PC-9 (cell line): ENCODE data around the gene YPEL3.

ENCODE experiments used
- EZH2 ChIP-seq: fragments of 200-600 bp; sonication (generic); IDR thresholded peaks from 2 replicates; pipeline ENCODE4 v1.8.0; 2017; ENCODE audit warnings: antibody characterized with exemption, low read depth
- TF ChIP-seq, protein P1 (sequence below): fragments of 200-600 bp; sonication (generic); conservative IDR thresholded peaks from 2 replicates; pipeline ENCODE4 v1.6.1; 2017; ENCODE audit warnings: mixed run types, antibody characterized with exemption, mild to moderate bottlenecking, moderate library complexity

DNA sequence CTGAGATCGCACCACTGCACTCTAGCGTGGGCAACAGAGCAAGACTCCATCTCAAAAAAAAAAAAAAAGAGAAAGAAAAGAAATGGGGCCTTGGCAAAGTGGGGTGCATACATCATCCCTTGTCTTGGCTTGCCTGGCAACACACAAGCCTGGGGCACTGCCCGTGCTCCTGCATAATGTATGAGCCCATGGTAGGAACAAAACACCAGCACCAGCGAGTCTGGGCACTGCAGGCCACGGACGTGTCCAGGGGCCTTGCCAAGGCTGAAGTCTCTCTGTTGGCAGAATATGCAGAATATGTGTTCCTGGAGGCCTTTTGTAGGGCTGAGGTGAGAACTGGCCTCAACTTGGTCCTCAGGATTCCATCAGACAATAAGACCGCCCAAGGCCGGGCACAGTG is 46.1 kb downstream of the YPEL3 start:
- no peak for TF ChIP-seq EZH2
- TF ChIP-seq, protein P1, sequence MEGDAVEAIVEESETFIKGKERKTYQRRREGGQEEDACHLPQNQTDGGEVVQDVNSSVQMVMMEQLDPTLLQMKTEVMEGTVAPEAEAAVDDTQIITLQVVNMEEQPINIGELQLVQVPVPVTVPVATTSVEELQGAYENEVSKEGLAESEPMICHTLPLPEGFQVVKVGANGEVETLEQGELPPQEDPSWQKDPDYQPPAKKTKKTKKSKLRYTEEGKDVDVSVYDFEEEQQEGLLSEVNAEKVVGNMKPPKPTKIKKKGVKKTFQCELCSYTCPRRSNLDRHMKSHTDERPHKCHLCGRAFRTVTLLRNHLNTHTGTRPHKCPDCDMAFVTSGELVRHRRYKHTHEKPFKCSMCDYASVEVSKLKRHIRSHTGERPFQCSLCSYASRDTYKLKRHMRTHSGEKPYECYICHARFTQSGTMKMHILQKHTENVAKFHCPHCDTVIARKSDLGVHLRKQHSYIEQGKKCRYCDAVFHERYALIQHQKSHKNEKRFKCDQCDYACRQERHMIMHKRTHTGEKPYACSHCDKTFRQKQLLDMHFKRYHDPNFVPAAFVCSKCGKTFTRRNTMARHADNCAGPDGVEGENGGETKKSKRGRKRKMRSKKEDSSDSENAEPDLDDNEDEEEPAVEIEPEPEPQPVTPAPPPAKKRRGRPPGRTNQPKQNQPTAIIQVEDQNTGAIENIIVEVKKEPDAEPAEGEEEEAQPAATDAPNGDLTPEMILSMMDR, result no peak
